GM12864 (cell line): ENCODE measurements around the gene TMEM255B.

Experiments
- DNase-seq: peaks from one replicate; pipeline ENCODE4 v3.0.0-alpha.2; 2011; ENCODE audit warnings: low read depth
- H3K4me3 ChIP-seq: 2 replicates; pipeline ENCODE4 v1.5.1; 2011; ENCODE audit warnings: mild to moderate bottlenecking, low read depth, low read length, control low read depth
- TF ChIP-seq, protein P1 (sequence below): IDR thresholded peaks from 2 replicates; pipeline ENCODE4 v1.5.1; 2011; ENCODE audit warnings: low read depth, mild to moderate bottlenecking, moderate library complexity, low read length, control low read depth, inconsistent platforms; ENCODE audit errors: missing control alignments

The TMEM255B gene

DNA sequence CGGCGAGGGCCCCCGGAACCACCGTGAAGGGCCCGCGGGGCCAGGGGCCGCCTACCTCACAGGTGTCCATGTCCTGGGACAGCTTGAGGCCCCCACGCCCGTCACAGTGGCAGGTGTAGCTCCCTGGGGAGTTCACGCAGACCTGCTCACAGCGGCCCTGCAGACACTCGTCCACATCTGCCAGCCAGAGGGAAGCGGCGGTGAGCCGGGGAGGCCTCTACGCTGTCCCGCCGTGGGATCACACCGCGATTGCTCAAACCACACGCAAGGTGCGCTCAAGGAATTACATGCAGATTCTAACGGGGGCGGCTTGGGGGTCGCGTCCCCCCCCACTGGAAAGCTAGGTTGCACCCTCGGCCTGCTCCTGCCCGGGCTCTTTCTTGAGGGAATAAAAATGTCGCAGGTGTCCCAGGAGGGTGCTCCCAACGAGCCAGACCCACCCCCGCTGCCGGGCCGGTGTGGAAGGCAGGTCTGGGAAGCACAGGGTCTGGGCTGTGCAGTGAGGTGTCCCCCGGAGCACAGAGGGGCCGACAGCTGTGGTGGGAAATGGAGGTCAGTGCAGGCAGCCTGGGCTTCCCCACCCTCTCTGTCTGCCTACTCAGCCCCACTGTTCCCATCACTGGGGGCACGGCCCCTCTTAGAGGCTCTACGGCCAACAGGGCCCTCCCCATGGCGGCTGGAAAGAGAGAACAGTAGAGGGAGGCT lies 75.6 kb downstream of the TMEM255B start:
- no peak overlapping the region for H3K4me3 ChIP-seq
- TF ChIP-seq, protein P1, sequence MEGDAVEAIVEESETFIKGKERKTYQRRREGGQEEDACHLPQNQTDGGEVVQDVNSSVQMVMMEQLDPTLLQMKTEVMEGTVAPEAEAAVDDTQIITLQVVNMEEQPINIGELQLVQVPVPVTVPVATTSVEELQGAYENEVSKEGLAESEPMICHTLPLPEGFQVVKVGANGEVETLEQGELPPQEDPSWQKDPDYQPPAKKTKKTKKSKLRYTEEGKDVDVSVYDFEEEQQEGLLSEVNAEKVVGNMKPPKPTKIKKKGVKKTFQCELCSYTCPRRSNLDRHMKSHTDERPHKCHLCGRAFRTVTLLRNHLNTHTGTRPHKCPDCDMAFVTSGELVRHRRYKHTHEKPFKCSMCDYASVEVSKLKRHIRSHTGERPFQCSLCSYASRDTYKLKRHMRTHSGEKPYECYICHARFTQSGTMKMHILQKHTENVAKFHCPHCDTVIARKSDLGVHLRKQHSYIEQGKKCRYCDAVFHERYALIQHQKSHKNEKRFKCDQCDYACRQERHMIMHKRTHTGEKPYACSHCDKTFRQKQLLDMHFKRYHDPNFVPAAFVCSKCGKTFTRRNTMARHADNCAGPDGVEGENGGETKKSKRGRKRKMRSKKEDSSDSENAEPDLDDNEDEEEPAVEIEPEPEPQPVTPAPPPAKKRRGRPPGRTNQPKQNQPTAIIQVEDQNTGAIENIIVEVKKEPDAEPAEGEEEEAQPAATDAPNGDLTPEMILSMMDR = no peak
- no peak for DNase-seq

DNA sequence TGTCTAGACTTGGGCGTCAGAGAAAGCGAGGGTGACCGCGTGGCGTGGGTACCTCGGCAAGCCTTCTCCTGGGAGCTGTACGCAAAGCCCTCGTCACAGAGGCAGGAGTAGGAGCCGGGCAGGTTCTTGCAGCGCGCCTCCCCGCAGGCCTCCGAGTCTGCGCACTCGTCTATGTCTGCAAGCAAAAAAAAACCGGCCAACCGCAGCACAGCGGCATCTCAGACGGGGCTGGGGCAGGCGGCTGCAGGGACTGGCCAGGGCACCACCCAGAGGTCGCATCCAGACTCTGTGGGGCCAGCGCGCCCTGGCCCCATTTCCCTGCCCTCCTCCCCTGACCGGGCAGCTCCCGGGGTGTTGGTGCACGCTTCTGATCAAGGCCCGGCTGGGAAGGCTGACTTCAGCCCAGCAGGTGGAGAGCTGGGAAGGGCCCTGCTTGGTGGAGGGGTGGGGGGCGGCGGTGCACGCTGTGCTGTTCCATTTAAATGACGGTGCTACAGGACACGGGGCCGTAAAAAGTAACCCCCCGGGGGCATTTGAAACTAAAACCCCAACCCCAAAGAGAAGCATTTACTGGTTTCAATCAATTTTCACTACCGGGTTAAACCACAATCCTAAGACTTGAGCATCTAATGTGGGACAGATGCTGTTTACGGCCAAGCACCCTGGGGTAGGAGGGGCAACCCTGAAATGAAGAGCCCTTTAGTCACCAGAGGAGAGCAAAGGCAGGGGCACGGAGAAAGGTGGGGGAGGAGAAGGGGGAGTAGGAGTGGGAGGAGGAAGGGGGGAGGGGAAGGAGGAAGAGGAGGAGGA lies 76.6 kb downstream of the TMEM255B start:
- TF ChIP-seq, protein P1 = no peak
- no peak overlapping the region for H3K4me3 ChIP-seq
- DNase-seq = no peak

DNA sequence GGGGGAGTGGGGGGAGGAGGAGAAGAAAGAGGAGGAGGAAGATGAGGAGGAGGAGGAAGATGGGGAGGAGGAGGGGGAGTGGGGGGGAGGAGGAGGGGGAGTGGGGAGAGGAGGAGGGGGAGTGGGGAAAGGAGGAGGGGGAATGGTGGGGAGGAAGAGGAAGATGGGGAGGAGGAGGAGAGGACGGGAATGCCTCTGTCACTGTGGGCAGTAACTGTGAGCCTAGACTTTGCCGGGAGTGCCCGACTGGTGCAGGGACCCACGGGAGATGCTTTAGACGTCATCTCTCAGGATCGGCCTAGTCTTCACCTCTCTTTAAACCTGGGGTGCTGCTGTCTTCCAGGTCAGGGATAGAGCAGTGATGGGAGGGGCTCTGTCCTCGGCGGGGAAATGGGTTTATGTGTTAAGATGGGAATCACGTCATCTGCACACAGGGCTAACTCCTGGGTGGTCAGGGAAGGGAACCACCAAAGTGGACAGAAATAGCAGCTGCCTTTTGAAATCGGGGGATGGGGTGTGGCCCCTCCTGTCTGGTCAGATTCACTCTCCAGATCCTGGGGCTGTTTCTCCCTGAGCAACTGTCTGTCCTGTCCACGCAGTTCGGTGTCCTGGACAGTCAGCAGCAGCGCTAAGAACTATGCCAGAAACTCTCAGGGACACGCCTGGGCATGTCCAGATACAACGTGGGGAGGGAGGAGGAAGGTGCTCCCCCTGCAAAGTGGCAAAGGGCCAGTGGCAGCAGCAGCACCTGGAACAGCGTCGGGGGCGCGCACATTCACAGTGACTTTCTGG lies 77.9 kb downstream of the TMEM255B start:
- TF ChIP-seq, protein P1 = no peak

DNA sequence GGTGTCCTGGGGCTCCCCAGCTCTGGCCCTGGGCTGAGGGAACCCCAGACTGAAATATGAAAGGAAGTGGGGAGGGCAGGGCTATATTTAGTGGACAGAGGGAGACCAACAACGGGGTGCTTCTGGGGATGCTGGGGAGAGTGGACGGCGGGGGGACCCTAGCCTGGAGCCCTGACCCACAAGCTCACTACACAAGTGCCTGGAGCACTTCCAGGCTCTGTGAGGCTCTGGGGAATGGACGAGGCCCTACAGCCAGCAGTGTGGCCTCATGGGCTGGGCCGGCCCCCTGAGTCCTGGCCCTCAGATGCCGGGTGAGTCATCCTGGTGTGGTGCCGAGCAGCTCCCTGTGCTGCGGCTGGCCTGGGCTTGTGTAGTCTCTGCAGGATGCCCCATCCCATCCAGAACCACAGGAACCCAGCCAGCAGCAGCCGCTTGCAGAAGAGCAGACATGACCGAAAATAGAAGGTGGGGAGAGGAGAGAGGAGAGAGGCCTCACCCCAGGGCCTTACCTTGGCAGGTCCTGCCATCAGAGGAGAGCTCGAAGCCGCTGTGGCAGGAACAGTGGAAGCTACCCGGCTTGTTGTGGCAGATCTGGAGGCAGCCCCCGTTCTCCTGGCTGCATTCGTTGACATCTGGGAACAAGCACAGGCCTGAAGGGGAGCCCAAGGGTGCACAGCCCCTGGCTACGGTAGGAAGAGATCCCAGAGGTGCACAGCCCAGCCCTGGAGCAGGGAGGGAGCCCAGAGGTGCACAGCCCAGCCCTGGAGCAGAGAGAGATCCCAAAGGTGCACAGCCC lies 78.7 kb downstream of the TMEM255B start:
- TF ChIP-seq, protein P1 = no peak
- no peak for DNase-seq
- H3K4me3 ChIP-seq = no peak overlapping the region

More for the DNA sequence above, 77.9 kb downstream of the TMEM255B start:
- H3K4me3 ChIP-seq = no peak overlapping the region
- no peak for DNase-seq

DNA sequence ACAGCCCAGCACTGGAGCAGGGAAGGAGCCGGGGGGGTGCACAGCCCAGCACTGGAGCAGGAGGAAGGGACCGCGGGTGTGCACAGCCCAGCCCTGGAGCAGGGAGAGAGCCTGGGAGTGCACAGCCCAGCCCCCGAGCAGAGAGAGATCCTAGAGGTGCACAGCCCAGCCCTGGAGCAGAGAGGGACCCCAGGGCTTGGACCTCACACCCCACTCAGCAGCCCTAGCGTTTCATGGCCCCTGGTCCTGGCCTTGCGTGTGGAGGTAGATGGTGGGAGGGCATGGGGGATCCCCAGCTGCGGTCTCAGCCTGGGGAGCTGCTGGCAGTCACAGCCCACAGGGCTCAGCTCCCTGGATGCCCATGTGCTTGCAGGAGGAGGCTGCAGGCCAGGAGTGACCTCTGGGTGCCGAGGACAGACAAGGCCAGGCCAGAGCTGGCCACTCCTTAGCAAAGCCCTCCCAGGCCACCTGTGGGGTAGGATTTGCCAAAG lies 79.7 kb downstream of the TMEM255B start:
- no peak overlapping the region for H3K4me3 ChIP-seq
- DNase-seq = no peak
- TF ChIP-seq, protein P1 = no peak

DNA sequence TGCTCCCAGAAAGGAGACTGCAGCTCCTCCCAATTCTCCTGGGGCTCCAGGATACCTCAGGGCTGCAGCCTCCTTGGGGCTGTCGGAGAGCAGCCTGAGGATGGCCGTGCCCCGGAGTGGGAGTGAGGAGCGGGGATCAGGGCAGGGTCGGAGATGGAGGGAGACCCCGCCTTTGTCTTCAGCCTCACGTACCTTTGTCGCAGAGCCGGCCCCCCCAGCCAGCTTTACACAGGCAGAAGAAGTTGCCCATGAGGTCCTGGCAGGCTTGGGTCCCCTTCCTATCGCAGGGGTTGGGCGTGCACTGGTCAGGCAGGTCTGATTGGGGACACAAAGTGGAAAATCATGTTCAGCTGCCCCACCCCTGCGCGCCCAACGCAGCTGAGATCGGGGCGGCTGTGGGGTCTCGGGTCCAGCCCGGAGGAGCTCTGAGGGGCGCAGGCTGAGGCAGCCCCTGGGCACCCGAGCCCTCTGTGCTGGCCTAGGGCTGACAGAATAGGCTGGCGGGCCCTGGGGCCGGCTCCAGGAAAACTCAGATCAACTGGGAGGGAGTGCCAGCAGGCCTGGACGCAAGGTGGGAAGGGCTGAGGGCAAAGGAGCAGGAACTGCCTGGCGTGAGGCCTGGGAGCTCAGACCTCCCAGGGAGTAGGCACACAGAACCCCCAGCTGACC lies 80.6 kb downstream of the TMEM255B start:
- TF ChIP-seq, protein P1 = no peak
- DNase-seq = no peak
- no peak overlapping the region for H3K4me3 ChIP-seq
